Psoas muscle (tissue), 8 donors: ENCODE data around the gene ALDH7A1. TPM values are rescaled to one million over a fixed set of nuclear protein-coding genes. Genes with fewer than 3 reads are reported as not detected.

ENCODE experiments used
- ATAC-seq, 4 donors: fragments of 200-7000 bp; cut with Tn5 transposase; one replicate each; pipeline ENCODE4 v1.9.1; 2020; ENCODE audit warnings: moderate library complexity in 3 of 4, mild to moderate bottlenecking in 2 of 4
- DNase-seq, 2 donors: peaks; one replicate each; pipeline ENCODE4 v3.0.0-alpha.2; 2020
- H3K27ac ChIP-seq: fragments of 200-600 bp; one replicate; pipeline ENCODE4 v1.8.0; 2022
- H3K27me3 ChIP-seq, 3 donors: fragments of 200-600 bp in 1 of 3; one replicate each; pipeline versions ENCODE4 v1.6.1 to v1.8.0; 2013 to 2022; ENCODE audit warnings: low read length in 2 of 3, mild to moderate bottlenecking in 2 of 3, moderate library complexity in 1 of 3; ENCODE audit not compliant: insufficient read depth in 3 of 3
- H3K36me3 ChIP-seq, 2 donors: fragments of 200-600 bp in 1 of 2; one replicate each; pipeline versions ENCODE4 v1.6.1 to v1.8.0; 2013 to 2022; ENCODE audit warnings: low read depth in 1 of 2, mild to moderate bottlenecking in 1 of 2, moderate library complexity in 1 of 2; ENCODE audit not compliant: insufficient read depth in 1 of 2
- H3K4me1 ChIP-seq: fragments of 200-600 bp; one replicate; pipeline ENCODE4 v1.8.0; 2022
- H3K4me3 ChIP-seq: fragments of 200-600 bp; one replicate; pipeline ENCODE4 v1.8.0; 2022; ENCODE audit warnings: mild to moderate bottlenecking
- H3K9me3 ChIP-seq: fragments of 200-600 bp; one replicate; pipeline ENCODE4 v1.8.0; 2022
- CTCF ChIP-seq: fragments of 200-600 bp; IDR thresholded peaks from one replicate; pipeline ENCODE4 v1.8.0; 2022; ENCODE audit warnings: antibody characterized with exemption
- WGBS, 3 donors: extraction: QIAGEN DNeasy Blood & Tissue Kit; methylation state at CpG; one replicate each; pipeline versions ENCODE4 v1.1.6 to v1.1.7; 2013; 5-methylcytosine and 5-hydroxymethylcytosine counted together
- intact Hi-C, 2 donors: fragments of 100-400 bp; cut with DNase I; formaldehyde crosslinking; loops; one replicate each; pipeline versions ENCODE4 v1.11.0 to v1.14.2; 2022
- polyA plus RNA-seq, 3 donors: library from polyadenylated mRNA; stranded (reverse); fragments of 200-250 nt; gene quantifications; one replicate each; pipeline ENCODE4 v1.2.3, GENCODE V29; 2013
- total RNA-seq, 4 donors: library from RNA; stranded (reverse); fragmentation: NEBNext Ultra II Directional in 2 of 4; extraction: Animal tissue kit (Norgen Biotek cat#: 25700) in 2 of 4; gene quantifications; one replicate each; pipeline versions ENCODE4 v1.2.1 to v1.2.4, GENCODE V29; 2021 to 2023
- donor health status: healthy with polysubstance abuse.
- donor health status: DM: no; HTN: no; CAD: no; lungs with moderate emphysema.
- donor health status: Bipolar disorder and iron deficiency.
- donor health status: healthy.
- donor health status: DM: yes; HTN: yes; CAD: no.
- donor health status: DM: no; HTN: no; CAD: no.
- donor health status: DM: no; HTN: no; CAD: no.
- donor health status: DM: yes; HTN: yes; CAD: no.

ALDH7A1 gene
- total and polyA plus RNA-seq, 7 donors, result 7.4 to 26.7 (median 8.8) TPM

GRCh38 chr5:126515337-126515736, 79.7 kb downstream of the ALDH7A1 start:
- Histone ChIP-seq H3K4me3 (no peak overlapping the region), H3K27ac (no peak overlapping the region), H3K27me3 (no peaks in the 10 kb centered on the region), H3K9me3 (no peaks in the 10 kb centered on the region), H3K36me3 (no peaks in the 10 kb centered on the region), H3K4me1 (no peaks in the 10 kb centered on the region)
- no peak for DNase-seq
- intact Hi-C loops, result no loop called here
- TF ChIP-seq CTCF, result no peak
- ATAC-seq, result no peak

GRCh38 chr5:126514558-126515141, 80.4 kb downstream of the ALDH7A1 start:
- no peak for DNase-seq
- 93 to 95% (median 93%) methylated on average over 9 of the region's 9 CpGs for WGBS, 3 donors
- intact Hi-C loops, result no loop called here
- Histone ChIP-seq H3K36me3 (no peaks in the 10 kb centered on the region), H3K4me3 (no peak overlapping the region), H3K4me1 (no peaks in the 10 kb centered on the region), H3K27me3 (no peaks in the 10 kb centered on the region), H3K9me3 (no peaks in the 10 kb centered on the region), H3K27ac (no peak overlapping the region)
- no peak for TF ChIP-seq CTCF
- no peak for ATAC-seq

GRCh38 chr5:126514131-126514557, 80.9 kb downstream of the ALDH7A1 start:
- intact Hi-C loops, result no loop called here
- no peak for TF ChIP-seq CTCF
- Histone ChIP-seq H3K27ac (no peak overlapping the region), H3K36me3 (no peaks in the 10 kb centered on the region), H3K9me3 (no peaks in the 10 kb centered on the region), H3K4me1 (no peaks in the 10 kb centered on the region), H3K4me3 (no peak overlapping the region), H3K27me3 (no peaks in the 10 kb centered on the region)
- 89 to 94% (median 93%) methylated on average over 4 of the region's 4 CpGs for WGBS, 3 donors
- ATAC-seq, result no peak
- no peak for DNase-seq

GRCh38 chr5:126513703-126514102, 81.3 kb downstream of the ALDH7A1 start:
- Histone ChIP-seq H3K4me3 (no peak overlapping the region), H3K9me3 (no peaks in the 10 kb centered on the region), H3K4me1 (no peaks in the 10 kb centered on the region), H3K36me3 (no peaks in the 10 kb centered on the region), H3K27ac (no peak overlapping the region), H3K27me3 (no peaks in the 10 kb centered on the region)
- intact Hi-C loops, result no loop called here
- ATAC-seq, result no peak
- DNase-seq, result no peak
- TF ChIP-seq CTCF, result no peak
- whole genome bisulfite sequencing, 3 donors, result 76 to 85% (median 83%) methylated on average over 4 of the region's 4 CpGs

- no peaks in the 10 kb centered on the region for H3K27me3 ChIP-seq
- DNase-seq (no peak), ATAC-seq (no peak)
- H3K27ac ChIP-seq, result no peak overlapping the region
- no peak for TF ChIP-seq CTCF
- no peaks in the 10 kb centered on the region for H3K9me3 ChIP-seq
- H3K4me1 ChIP-seq, result no peaks in the 10 kb centered on the region
- intact Hi-C loops, result no loop called here
- no peaks in the 10 kb centered on the region for H3K36me3 ChIP-seq
- WGBS, 3 donors, result 82 to 89% (median 84%) methylated on average over 2 of the region's 2 CpGs
- H3K4me3 ChIP-seq, result no peak overlapping the region
Observed at GRCh38 chr5:126513302-126513701, 81.7 kb downstream of the ALDH7A1 start.
